Activated CD4-positive, alpha-beta memory T cell treated with anti-CD3 and anti-CD28 coated beads for 36 hours (primary cell): ENCODE data around the gene PLXND1. TPM values are rescaled to one million over a fixed set of nuclear protein-coding genes. Genes with fewer than 3 reads are reported as not detected.
A peak's percentile ranks its signal among the peaks of the same experiment; 100 is the strongest.

ENCODE experiments used
- CTCF ChIA-PET: fragments of 350-600 bp; sonication (Branson Sonifier 250); formaldehyde crosslinking; loops from one replicate; lab custom pipeline; 2021; ENCODE audit warnings: antibody characterized with exemption, inconsistent platforms; lab: Charles Lee
- POLR2A ChIA-PET: fragments of 350-600 bp; sonication (Branson Sonifier 250); formaldehyde crosslinking; loops from one replicate; lab custom pipeline; 2021; ENCODE audit warnings: antibody characterized with exemption; lab: Charles Lee
- DNase-seq: peaks from one replicate; pipeline ENCODE4 v3.0.0-alpha.2; 2020
- H3K27ac Mint-ChIP-seq: one replicate; pipeline ENCODE4 v1.8.0; 2021; ENCODE audit warnings: mixed read lengths
- H3K27me3 Mint-ChIP-seq: one replicate; pipeline ENCODE4 v1.8.0; 2021; ENCODE audit warnings: mixed read lengths
- H3K36me3 Mint-ChIP-seq: one replicate; pipeline ENCODE4 v1.8.0; 2021; ENCODE audit warnings: mixed read lengths
- H3K4me1 Mint-ChIP-seq: one replicate; pipeline ENCODE4 v1.8.0; 2021; ENCODE audit warnings: low read depth, mixed read lengths
- H3K4me3 Mint-ChIP-seq: one replicate; pipeline ENCODE4 v1.8.0; 2021; ENCODE audit warnings: mild to moderate bottlenecking, mixed read lengths
- H3K9me3 Mint-ChIP-seq: one replicate; pipeline ENCODE4 v1.8.0; 2021; ENCODE audit warnings: mixed read lengths
- intact Hi-C: fragments of 100-400 bp; cut with micrococcal nuclease; formaldehyde crosslinking; loops from one replicate; pipeline ENCODE4 v1.15.1; 2023
- total RNA-seq, 2 experiments: library from RNA; stranded (reverse); gene quantifications; one replicate each; pipeline ENCODE4 v1.2.3, GENCODE V29; 2021

The PLXND1 gene
- total RNA-seq, 2 experiments from 2014 or later, result 7.2 to 8.6 TPM

GRCh38 chr3:129610276-129610675, 3.8 kb upstream of the PLXND1 start:
- H3K9me3 Mint-ChIP-seq, result no peaks in the 10 kb centered on the region
- H3K4me3 Mint-ChIP-seq, result no peak overlapping the region
- peaks cover 9% of the 10 kb centered on the region for H3K4me1 Mint-ChIP-seq
- intact Hi-C loops, result no loop called here
- no peak for DNase-seq
- ChIA-PET CTCF (no interaction called here), POLR2A (no interaction called here)
- H3K27ac Mint-ChIP-seq, result no peak overlapping the region
- peaks cover 5% of the 10 kb centered on the region for H3K27me3 Mint-ChIP-seq
- H3K36me3 Mint-ChIP-seq, result peaks cover 2% of the 10 kb centered on the region

GRCh38 chr3:129609591-129610182, 3.2 kb upstream of the PLXND1 start:
- Mint-ChIP-seq H3K27me3 (peaks cover 9% of the 10 kb centered on the region), H3K36me3 (peaks cover 2% of the 10 kb centered on the region), H3K9me3 (no peaks in the 10 kb centered on the region), H3K27ac (no peak overlapping the region), H3K4me1 (peaks cover 10% of the 10 kb centered on the region), H3K4me3 (no peak overlapping the region)
- intact Hi-C loops, result loop anchor here (5.0 kb wide), 2 partner anchors 167 to 227 kb away; partner anchors contain the start of gene IFT122
- CTCF ChIA-PET, result no interaction called here
- POLR2A ChIA-PET, result no interaction called here
- DNase-seq, result no peak

- intact Hi-C loops, result loop anchor here (1.0 to 5.0 kb wide), 3 partner anchors 119 to 227 kb away; partner anchors contain the start of gene IFT122
- POLR2A ChIA-PET, result no interaction called here
These were observed 2.6 kb upstream of the PLXND1 start for GRCh38 chr3:129608936-129609590.

GRCh38 chr3:129608087-129608935, 1.8 kb upstream of the PLXND1 start:
- ChIA-PET CTCF (interaction anchor here (1.1 kb wide), 1 partner anchor 225 kb away, joined by 3 read pairs; no protein-coding TSS in a partner anchor), POLR2A (no interaction called here)
- peak; percentile 19 for DNase-seq
- Mint-ChIP-seq H3K27me3 (peaks cover 14% of the 10 kb centered on the region), H3K27ac (no peak overlapping the region), H3K9me3 (no peaks in the 10 kb centered on the region), H3K36me3 (peaks cover 2% of the 10 kb centered on the region), H3K4me1 (peaks cover 12% of the 10 kb centered on the region), H3K4me3 (no peak overlapping the region)
- intact Hi-C loops, result loop anchor here (1.0 to 5.0 kb wide), 3 partner anchors 118 to 226 kb away; partner anchors contain the start of gene IFT122

More at GRCh38 chr3:129608936-129609590, 2.6 kb upstream of the PLXND1 start:
- Mint-ChIP-seq H3K9me3 (no peaks in the 10 kb centered on the region), H3K4me3 (no peak overlapping the region), H3K4me1 (peaks cover 12% of the 10 kb centered on the region), H3K27ac (no peak overlapping the region), H3K27me3 (peaks cover 14% of the 10 kb centered on the region), H3K36me3 (peaks cover 2% of the 10 kb centered on the region)
- DNase-seq, result no peak
- CTCF ChIA-PET, result interaction anchor here (1.1 kb wide), 1 partner anchor 226 kb away, joined by 3 read pairs; no protein-coding TSS in a partner anchor

GRCh38 chr3:129607391-129608068, 1.1 kb upstream of the PLXND1 start:
- CTCF ChIA-PET, result no interaction called here
- H3K4me1 Mint-ChIP-seq, result peaks cover 12% of the 10 kb centered on the region
- peaks cover 14% of the 10 kb centered on the region for H3K27me3 Mint-ChIP-seq
- intact Hi-C loops, result loop anchor here (1.0 to 5.0 kb wide), 3 partner anchors 117 to 225 kb away; partner anchors contain the start of gene IFT122
- H3K9me3 Mint-ChIP-seq, result no peaks in the 10 kb centered on the region
- DNase-seq, result no peak
- H3K27ac Mint-ChIP-seq, result no peak overlapping the region
- peaks cover 2% of the 10 kb centered on the region for H3K36me3 Mint-ChIP-seq
- peak overlapping the region; percentile 76 for H3K4me3 Mint-ChIP-seq
- POLR2A ChIA-PET, result no interaction called here

GRCh38 chr3:129605922-129606635, 397 bp downstream of the PLXND1 start:
- Mint-ChIP-seq H3K4me1 (peaks cover 12% of the 10 kb centered on the region), H3K27ac (no peak overlapping the region), H3K27me3 (peaks cover 14% of the 10 kb centered on the region), H3K4me3 (peak overlapping the region; percentile 74), H3K36me3 (peaks cover 2% of the 10 kb centered on the region), H3K9me3 (no peaks in the 10 kb centered on the region)
- ChIA-PET POLR2A (no interaction called here), CTCF (interaction anchor here (0.6 to 1.4 kb wide), 7 partner anchors 12 to 636 kb away, joined by 3 to 5 read pairs (median 3); no protein-coding TSS in a partner anchor)
- intact Hi-C loops, result loop anchor here (5.0 kb wide), 2 partner anchors 164 to 224 kb away; partner anchors contain the start of gene IFT122
- peak; percentile 22 for DNase-seq

GRCh38 chr3:129605203-129605921, 1.1 kb downstream of the PLXND1 start:
- H3K27me3 Mint-ChIP-seq, result peaks cover 14% of the 10 kb centered on the region
- no peaks in the 10 kb centered on the region for H3K9me3 Mint-ChIP-seq
- H3K27ac Mint-ChIP-seq, result no peak overlapping the region
- intact Hi-C loops, result loop anchor here (5.0 kb wide), 2 partner anchors 163 to 223 kb away; partner anchors contain the start of gene IFT122
- DNase-seq, result peak; percentile 56
- POLR2A ChIA-PET, result no interaction called here
- CTCF ChIA-PET, result interaction anchor here (0.6 to 1.4 kb wide), 7 partner anchors 11 to 635 kb away, joined by 3 to 5 read pairs (median 3); no protein-coding TSS in a partner anchor
- peak overlapping the region; percentile 74 for H3K4me3 Mint-ChIP-seq
- peaks cover 12% of the 10 kb centered on the region for H3K4me1 Mint-ChIP-seq
- H3K36me3 Mint-ChIP-seq, result peaks cover 2% of the 10 kb centered on the region

GRCh38 chr3:129604767-129605166, 1.7 kb downstream of the PLXND1 start:
- DNase-seq, result no peak
- H3K4me3 Mint-ChIP-seq, result peak overlapping the region; percentile 16
- ChIA-PET CTCF (interaction anchor here (1.0 to 1.4 kb wide), 4 partner anchors 23 to 224 kb away, joined by 3 to 5 read pairs (median 3); no protein-coding TSS in a partner anchor), POLR2A (no interaction called here)
- peaks cover 14% of the 10 kb centered on the region for H3K27me3 Mint-ChIP-seq
- intact Hi-C loops, result loop anchor here (5.0 kb wide), 2 partner anchors 162 to 222 kb away; partner anchors contain the start of gene IFT122
- no peaks in the 10 kb centered on the region for H3K9me3 Mint-ChIP-seq
- no peak overlapping the region for H3K27ac Mint-ChIP-seq
- H3K36me3 Mint-ChIP-seq, result peaks cover 2% of the 10 kb centered on the region
- peaks cover 12% of the 10 kb centered on the region for H3K4me1 Mint-ChIP-seq

GRCh38 chr3:129603991-129604749, 2.3 kb downstream of the PLXND1 start:
- no peak overlapping the region for H3K4me3 Mint-ChIP-seq
- H3K27ac Mint-ChIP-seq, result no peak overlapping the region
- peaks cover 12% of the 10 kb centered on the region for H3K4me1 Mint-ChIP-seq
- POLR2A ChIA-PET, result no interaction called here
- H3K9me3 Mint-ChIP-seq, result no peaks in the 10 kb centered on the region
- intact Hi-C loops, result no loop called here
- DNase-seq, result no peak
- H3K27me3 Mint-ChIP-seq, result peaks cover 14% of the 10 kb centered on the region
- peaks cover 2% of the 10 kb centered on the region for H3K36me3 Mint-ChIP-seq
- CTCF ChIA-PET, result no interaction called here

GRCh38 chr3:129603561-129603942, 2.9 kb downstream of the PLXND1 start:
- ChIA-PET POLR2A (no interaction called here), CTCF (no interaction called here)
- Mint-ChIP-seq H3K4me1 (peaks cover 12% of the 10 kb centered on the region), H3K4me3 (no peak overlapping the region), H3K27me3 (peaks cover 14% of the 10 kb centered on the region), H3K9me3 (no peaks in the 10 kb centered on the region), H3K36me3 (peaks cover 2% of the 10 kb centered on the region), H3K27ac (no peak overlapping the region)
- intact Hi-C loops, result no loop called here
- DNase-seq, result no peak
